GM23338 (cell line): ENCODE data around the gene SNX5.

Experiments used
- CREB1 ChIP-seq: fragments of 250-450 bp; sonication (Bioruptor Pico); IDR thresholded peaks from 2 replicates; pipeline ENCODE4 v1.5.0; 2020; ENCODE audit warnings: low read depth, mild to moderate bottlenecking, moderate library complexity
- CTCF ChIP-seq, 2 experiments: fragments of 200-600 bp in 1 of 2; sonication (generic) in 1 of 2; conservative IDR thresholded peaks; 2 replicates each; pipeline versions ENCODE4 v1.5.1 to v1.6.1; 2016 to 2017; ENCODE audit warnings: antibody characterized with exemption in 2 of 2, low read depth in 2 of 2, mild to moderate bottlenecking in 2 of 2, moderate library complexity in 1 of 2
- EZH2 ChIP-seq: fragments of 200-600 bp; sonication (generic); IDR thresholded peaks from one replicate; pipeline ENCODE4 v1.8.0; 2017; ENCODE audit warnings: antibody characterized with exemption, mild to moderate bottlenecking, low read depth; ENCODE audit not compliant: unreplicated experiment
- EZH2phosphoT487 ChIP-seq: fragments of 200-600 bp; sonication (generic); IDR thresholded peaks from one replicate; pipeline ENCODE4 v1.8.1; 2018; ENCODE audit warnings: antibody characterized with exemption; ENCODE audit not compliant: unreplicated experiment
- JUNB ChIP-seq: IDR thresholded peaks from one replicate; pipeline ENCODE4 v1.6.1; 2016; ENCODE audit warnings: antibody characterized with exemption; ENCODE audit not compliant: unreplicated experiment
- POLR2AphosphoS5 ChIP-seq: IDR thresholded peaks from 2 replicates; pipeline ENCODE4 v1.6.1; 2016; ENCODE audit warnings: antibody characterized with exemption, low read depth
- REST ChIP-seq: IDR thresholded peaks from one replicate; pipeline ENCODE4 v1.6.1; 2018; ENCODE audit warnings: antibody characterized with exemption; ENCODE audit not compliant: unreplicated experiment
- ZNF114 ChIP-seq: fragments of 250-450 bp; sonication (Bioruptor Pico); IDR thresholded peaks from 2 replicates; pipeline ENCODE4 v1.5.0; 2020; ENCODE audit warnings: mild to moderate bottlenecking, moderate library complexity
- ZNF462 ChIP-seq: fragments of 250-450 bp; sonication (Bioruptor Pico); IDR thresholded peaks from 2 replicates; pipeline ENCODE4 v1.5.0; 2020; ENCODE audit warnings: mild to moderate bottlenecking, moderate library complexity

GRCh38 chr20:17938871-17939619 lies 29.5 kb downstream of the SNX5 start:
- peak; percentile 86 to 91 for TF ChIP-seq CTCF (conservative IDR thresholded peaks at IDR 0.05; ENCODE audit: low read depth in 2 of 2)
- TF ChIP-seq EZH2 = no peak
- peak; percentile 26; the same call in 1 of the 2 replicates for TF ChIP-seq POLR2AphosphoS5
- TF ChIP-seq REST = no peak
- no peak for TF ChIP-seq EZH2phosphoT487
- no peak for TF ChIP-seq ZNF114 (CRISPR knock-in tag)
- TF ChIP-seq JUNB = no peak
- TF ChIP-seq CREB1 (CRISPR knock-in tag) = no peak
- no peak for TF ChIP-seq ZNF462 (CRISPR knock-in tag)
